Body of pancreas (tissue), 4 donors: Measurements from ENCODE around the gene CHST1.

Experiments used
- CTCF ChIP-seq, 7 experiments: fragments of 450-650 bp in 4 of 7; fragments of 200-600 bp in 3 of 7; sonication (generic) in 3 of 7; IDR thresholded peaks; one replicate each; pipeline ENCODE4 v1.5.1; 2016 to 2019; ENCODE audit warnings: antibody characterized with exemption in 7 of 7
- POLR2A ChIP-seq, 3 donors: fragments of 450-650 bp; IDR thresholded peaks; one replicate each; pipeline ENCODE4 v1.6.1; 2016; ENCODE audit warnings: antibody characterized with exemption in 3 of 3, mild to moderate bottlenecking in 2 of 3

- TF ChIP-seq CTCF (IDR thresholded peaks at IDR 0.05) = no peak
- no peak for TF ChIP-seq POLR2A (IDR thresholded peaks at IDR 0.05)
Measured at GRCh38 chr11:45702511-45702910, 37.1 kb upstream of the CHST1 start.
